ENCODE data around the gene HEYL. TPM values are rescaled to one million over a fixed set of nuclear protein-coding genes. Genes with fewer than 3 reads are reported as not detected.

HEYL gene
- total RNA-seq, 1 donor from 2014 or later, result 1.1 TPM

GRCh38 chr1:39645411-39646043, 6.1 kb upstream of the HEYL start:
- Histone ChIP-seq H3K4me3 (ENCODE audit: insufficient read depth, low read depth, low read length) (no peak overlapping the region), H3K4me1 (ENCODE audit: insufficient read depth, low read length) (peaks cover 5% of the 10 kb centered on the region), H4K20me1 (ENCODE audit: insufficient read depth, low read length) (no peaks in the 10 kb centered on the region), H3K27ac (ENCODE audit: low read depth, low read length) (no peak overlapping the region), H3K27me3 (ENCODE audit: insufficient read depth, low read length) (no peaks in the 10 kb centered on the region), H3K9me3 (ENCODE audit: insufficient read depth, low read depth, low read length) (no peaks in the 10 kb centered on the region), H3K4me2 (ENCODE audit: low read length) (no peak overlapping the region), H3K9ac (ENCODE audit: low read length) (no peak overlapping the region), H3K36me3 (ENCODE audit: insufficient read depth, low read length) (no peaks in the 10 kb centered on the region), H3K79me2 (ENCODE audit: insufficient read depth, low read length) (no peaks in the 10 kb centered on the region), H2AFZ (ENCODE audit: low read depth, low read length) (no peak overlapping the region)
- TF ChIP-seq EZH2 (IDR thresholded peaks at IDR 0.05; ENCODE audit: insufficient read depth, low read length) (no peak), CTCF (IDR thresholded peaks at IDR 0.05; ENCODE audit: insufficient read depth, low read depth, low read length) (no peak)
- H3K4me1 Mint-ChIP-seq (ENCODE audit: low read depth, unreplicated experiment), result peaks cover 9% of the 10 kb centered on the region
- peaks cover 4% of the 10 kb centered on the region for H3K9me3 Mint-ChIP-seq (ENCODE audit: unreplicated experiment)
- DNase-seq (ENCODE audit: low read depth), result no peak
- H3K27ac Mint-ChIP-seq (ENCODE audit: unreplicated experiment), result no peak overlapping the region
- H3K27me3 Mint-ChIP-seq (ENCODE audit: low read depth, unreplicated experiment), result peaks cover 37% of the 10 kb centered on the region
- peaks cover 1% of the 10 kb centered on the region for H3K36me3 Mint-ChIP-seq (ENCODE audit: low read depth, unreplicated experiment)
- no peak for FAIRE-seq
- H3K4me3 Mint-ChIP-seq (ENCODE audit: unreplicated experiment), result no peak overlapping the region

- Histone ChIP-seq H3K27me3 (ENCODE audit: insufficient read depth, low read length) (peaks cover 7% of the 10 kb centered on the region), H3K9ac (ENCODE audit: low read length) (no peak overlapping the region), H2AFZ (ENCODE audit: low read depth, low read length) (no peak overlapping the region), H3K4me3 (ENCODE audit: insufficient read depth, low read depth, low read length) (no peak overlapping the region), H3K4me1 (ENCODE audit: insufficient read depth, low read length) (peaks cover 5% of the 10 kb centered on the region), H4K20me1 (ENCODE audit: insufficient read depth, low read length) (no peaks in the 10 kb centered on the region), H3K27ac (ENCODE audit: low read depth, low read length) (no peak overlapping the region), H3K36me3 (ENCODE audit: insufficient read depth, low read length) (no peaks in the 10 kb centered on the region), H3K79me2 (ENCODE audit: insufficient read depth, low read length) (no peaks in the 10 kb centered on the region), H3K4me2 (ENCODE audit: low read length) (no peak overlapping the region), H3K9me3 (ENCODE audit: insufficient read depth, low read depth, low read length) (no peaks in the 10 kb centered on the region)
- H3K27ac Mint-ChIP-seq (ENCODE audit: unreplicated experiment), result no peak overlapping the region
- peaks cover 9% of the 10 kb centered on the region for H3K4me1 Mint-ChIP-seq (ENCODE audit: low read depth, unreplicated experiment)
- H3K9me3 Mint-ChIP-seq (ENCODE audit: unreplicated experiment), result peaks cover 4% of the 10 kb centered on the region
- no peak overlapping the region for H3K4me3 Mint-ChIP-seq (ENCODE audit: unreplicated experiment)
- no peak for DNase-seq (ENCODE audit: low read depth)
- peaks cover 40% of the 10 kb centered on the region for H3K27me3 Mint-ChIP-seq (ENCODE audit: low read depth, unreplicated experiment)
- H3K36me3 Mint-ChIP-seq (ENCODE audit: low read depth, unreplicated experiment), result peaks cover 1% of the 10 kb centered on the region
- no peak for FAIRE-seq
- TF ChIP-seq CTCF (IDR thresholded peaks at IDR 0.05; ENCODE audit: insufficient read depth, low read depth, low read length), result no peak
- TF ChIP-seq EZH2 (IDR thresholded peaks at IDR 0.05; ENCODE audit: insufficient read depth, low read length), result no peak
These were observed 4.3 kb upstream of the HEYL start for GRCh38 chr1:39643705-39644104.

DNA sequence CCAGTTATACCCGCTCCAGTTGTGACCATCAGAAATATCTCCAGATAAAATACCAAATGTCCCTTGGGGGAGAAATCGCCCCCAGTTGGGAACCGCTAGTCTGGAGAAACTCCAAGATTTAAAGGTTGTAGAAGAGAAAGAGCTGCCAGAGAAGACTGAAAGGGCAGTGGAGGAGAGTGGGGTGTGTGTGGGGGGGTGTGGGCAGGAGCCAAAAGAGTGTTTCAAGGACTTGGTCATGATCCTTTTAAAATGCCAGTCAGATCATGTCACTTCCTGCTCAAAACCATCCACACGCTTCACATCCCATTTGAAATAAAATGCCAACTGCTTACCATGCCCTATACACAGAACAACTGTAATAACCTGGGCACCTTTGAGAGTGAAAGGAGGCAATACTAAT, 3.4 kb upstream of the HEYL start:
- Histone ChIP-seq H3K9me3 (ENCODE audit: insufficient read depth, low read depth, low read length) (no peaks in the 10 kb centered on the region), H3K27me3 (ENCODE audit: insufficient read depth, low read length) (peaks cover 14% of the 10 kb centered on the region), H2AFZ (ENCODE audit: low read depth, low read length) (peak overlapping the region; percentile 19), H3K27ac (ENCODE audit: low read depth, low read length) (no peak overlapping the region), H3K79me2 (ENCODE audit: insufficient read depth, low read length) (no peaks in the 10 kb centered on the region), H3K9ac (ENCODE audit: low read length) (no peak overlapping the region), H3K4me2 (ENCODE audit: low read length) (peak overlapping the region; percentile 10), H3K4me1 (ENCODE audit: insufficient read depth, low read length) (peaks cover 5% of the 10 kb centered on the region), H3K4me3 (ENCODE audit: insufficient read depth, low read depth, low read length) (no peak overlapping the region), H4K20me1 (ENCODE audit: insufficient read depth, low read length) (no peaks in the 10 kb centered on the region), H3K36me3 (ENCODE audit: insufficient read depth, low read length) (no peaks in the 10 kb centered on the region)
- Mint-ChIP-seq H3K4me3 (ENCODE audit: unreplicated experiment) (no peak overlapping the region), H3K27me3 (ENCODE audit: low read depth, unreplicated experiment) (peaks cover 41% of the 10 kb centered on the region), H3K9me3 (ENCODE audit: unreplicated experiment) (peaks cover 4% of the 10 kb centered on the region), H3K27ac (ENCODE audit: unreplicated experiment) (no peak overlapping the region), H3K4me1 (ENCODE audit: low read depth, unreplicated experiment) (peaks cover 9% of the 10 kb centered on the region), H3K36me3 (ENCODE audit: low read depth, unreplicated experiment) (peaks cover 1% of the 10 kb centered on the region)
- no peak for TF ChIP-seq EZH2 (IDR thresholded peaks at IDR 0.05; ENCODE audit: insufficient read depth, low read length)
- TF ChIP-seq CTCF (IDR thresholded peaks at IDR 0.05; ENCODE audit: insufficient read depth, low read depth, low read length), result no peak
- FAIRE-seq, result no peak
- DNase-seq (ENCODE audit: low read depth), result no peak
